ENCODE results near the gene OTX1.

Gene OTX1

DNA sequence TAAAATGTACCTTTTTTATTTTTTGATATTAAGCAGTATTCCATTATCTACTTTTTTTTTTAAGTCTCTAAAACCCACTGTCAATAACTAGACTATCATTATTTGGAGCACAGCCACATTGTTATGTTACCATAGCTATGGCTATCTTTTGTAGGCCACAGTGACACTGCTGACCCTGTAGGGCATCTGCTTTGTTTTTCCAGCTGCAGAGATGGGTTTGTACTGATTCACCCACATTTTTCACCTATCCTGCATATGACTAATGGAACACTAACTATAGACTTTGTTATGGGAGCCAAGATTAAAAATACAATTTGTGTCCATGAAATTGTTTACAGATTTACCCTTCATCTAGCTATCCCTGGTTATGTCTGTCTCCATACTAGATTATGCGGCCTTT, 21.6 kb upstream of the OTX1 start:
- no peak for DNase-seq (ENCODE audit: low spot score)
- CTCF ChIA-PET: interaction anchor here (0.6 kb wide), 1 partner anchor 45 kb away, joined by 3 read pairs; no protein-coding TSS in a partner anchor
- TF ChIP-seq, protein P1, sequence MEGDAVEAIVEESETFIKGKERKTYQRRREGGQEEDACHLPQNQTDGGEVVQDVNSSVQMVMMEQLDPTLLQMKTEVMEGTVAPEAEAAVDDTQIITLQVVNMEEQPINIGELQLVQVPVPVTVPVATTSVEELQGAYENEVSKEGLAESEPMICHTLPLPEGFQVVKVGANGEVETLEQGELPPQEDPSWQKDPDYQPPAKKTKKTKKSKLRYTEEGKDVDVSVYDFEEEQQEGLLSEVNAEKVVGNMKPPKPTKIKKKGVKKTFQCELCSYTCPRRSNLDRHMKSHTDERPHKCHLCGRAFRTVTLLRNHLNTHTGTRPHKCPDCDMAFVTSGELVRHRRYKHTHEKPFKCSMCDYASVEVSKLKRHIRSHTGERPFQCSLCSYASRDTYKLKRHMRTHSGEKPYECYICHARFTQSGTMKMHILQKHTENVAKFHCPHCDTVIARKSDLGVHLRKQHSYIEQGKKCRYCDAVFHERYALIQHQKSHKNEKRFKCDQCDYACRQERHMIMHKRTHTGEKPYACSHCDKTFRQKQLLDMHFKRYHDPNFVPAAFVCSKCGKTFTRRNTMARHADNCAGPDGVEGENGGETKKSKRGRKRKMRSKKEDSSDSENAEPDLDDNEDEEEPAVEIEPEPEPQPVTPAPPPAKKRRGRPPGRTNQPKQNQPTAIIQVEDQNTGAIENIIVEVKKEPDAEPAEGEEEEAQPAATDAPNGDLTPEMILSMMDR (conservative IDR thresholded peaks at IDR 0.05; ENCODE audit: low read depth): no peak
- POLR2A ChIA-PET (ENCODE audit: low non-redundant PET): no interaction called here
- H3K27ac ChIP-seq: no peak overlapping the region

DNA sequence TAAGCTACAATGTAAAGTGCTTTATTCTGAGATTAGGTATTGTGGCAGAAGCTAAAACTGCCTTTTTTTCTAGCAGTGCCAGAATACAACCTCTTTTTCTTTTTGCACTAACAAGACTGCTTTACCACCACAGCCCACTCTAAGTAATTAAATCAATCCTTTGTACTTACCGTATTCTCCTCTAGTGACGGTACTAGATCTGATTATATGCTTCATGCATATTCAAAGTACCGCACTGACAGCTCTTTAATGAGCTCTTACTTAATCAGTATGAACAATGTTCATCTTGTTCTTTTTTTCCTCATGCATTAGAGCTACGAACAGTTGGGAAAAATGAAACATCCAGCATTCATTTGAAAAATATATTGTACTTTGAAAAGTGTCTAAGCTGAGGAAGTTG, 16.1 kb upstream of the OTX1 start:
- no peak overlapping the region for H3K27ac ChIP-seq
- CTCF ChIA-PET: interaction anchor here (0.7 to 1.1 kb wide), 2 partner anchors 10 to 171 kb away, joined by 3 read pairs; no protein-coding TSS in a partner anchor
- DNase-seq (ENCODE audit: low spot score): no peak
- TF ChIP-seq, protein P1 (conservative IDR thresholded peaks at IDR 0.05; ENCODE audit: low read depth): no peak
- POLR2A ChIA-PET (ENCODE audit: low non-redundant PET): no interaction called here

DNA sequence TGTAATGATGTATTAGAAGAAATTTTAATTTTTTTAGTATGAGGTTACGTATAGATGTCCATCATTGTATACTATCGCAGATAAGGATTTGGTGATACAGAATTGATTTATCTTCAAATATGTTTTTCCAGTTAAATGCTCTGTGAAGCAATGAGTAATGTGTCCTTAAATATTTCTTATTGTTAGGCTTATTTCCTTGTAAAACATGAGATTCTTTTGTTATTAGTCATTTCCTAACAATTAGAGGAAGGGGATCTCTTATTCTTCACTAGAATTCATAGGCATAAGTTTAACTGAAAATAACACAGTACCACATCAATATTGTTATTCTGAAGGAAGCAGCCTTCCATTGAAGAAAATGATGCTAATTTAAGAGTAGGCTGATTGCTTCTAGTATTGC, 15.5 kb upstream of the OTX1 start:
- no peak overlapping the region for H3K27ac ChIP-seq
- ChIA-PET CTCF (interaction anchor here (0.7 to 1.4 kb wide), 2 partner anchors 172 to 453 kb away, joined by 3 read pairs; no protein-coding TSS in a partner anchor), POLR2A (ENCODE audit: low non-redundant PET) (no interaction called here)
- TF ChIP-seq, protein P1 (conservative IDR thresholded peaks at IDR 0.05; ENCODE audit: low read depth): no peak
- no peak for DNase-seq (ENCODE audit: low spot score)

DNA sequence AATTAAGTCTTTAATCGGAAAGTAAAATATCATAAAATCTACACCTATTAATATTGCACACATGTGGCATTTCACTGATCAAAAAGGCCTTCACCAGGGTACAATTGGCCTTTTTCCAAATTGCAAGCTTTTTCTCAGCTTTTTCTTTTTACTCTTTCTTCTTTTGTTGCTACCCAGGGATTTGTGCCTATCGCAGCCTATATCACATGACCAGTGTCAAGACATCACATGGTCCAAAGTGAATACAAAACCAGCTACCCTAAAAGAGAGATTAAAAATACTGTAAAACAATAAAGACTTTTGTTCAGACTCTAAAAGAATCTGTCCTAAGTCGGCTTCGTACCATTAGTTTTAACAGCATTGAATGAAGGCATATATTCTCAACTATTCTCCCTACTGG, 15.0 kb upstream of the OTX1 start:
- POLR2A ChIA-PET (ENCODE audit: low non-redundant PET): no interaction called here
- no peak overlapping the region for H3K27ac ChIP-seq
- CTCF ChIA-PET: interaction anchor here (1.4 kb wide), 1 partner anchor 452 kb away, joined by 3 read pairs; no protein-coding TSS in a partner anchor
- DNase-seq (ENCODE audit: low spot score): no peak
- TF ChIP-seq, protein P1 (conservative IDR thresholded peaks at IDR 0.05; ENCODE audit: low read depth): no peak

DNA sequence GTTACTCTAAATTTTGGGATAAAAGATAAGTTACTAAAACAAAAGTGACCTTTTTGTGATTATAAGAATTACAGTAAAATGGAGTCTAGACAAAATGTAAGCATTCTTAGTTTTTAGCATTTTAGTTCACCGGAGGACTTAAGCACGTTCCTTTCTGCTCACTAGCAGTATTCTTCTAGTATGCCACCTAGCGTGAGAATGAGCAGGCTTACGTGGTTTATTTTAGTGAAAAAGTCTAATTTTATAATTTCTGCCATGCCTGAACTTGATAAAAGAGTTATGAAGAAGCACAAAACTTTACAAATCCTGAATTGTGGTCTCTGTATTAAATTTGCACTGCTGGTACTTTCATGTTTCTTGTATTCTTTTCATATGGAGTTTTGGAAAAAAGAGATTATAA, 12.6 kb upstream of the OTX1 start:
- DNase-seq (ENCODE audit: low spot score): no peak
- H3K27ac ChIP-seq: no peak overlapping the region
- CTCF ChIA-PET: no interaction called here
- TF ChIP-seq, protein P1 (conservative IDR thresholded peaks at IDR 0.05; ENCODE audit: low read depth): no peak
- POLR2A ChIA-PET (ENCODE audit: low non-redundant PET): no interaction called here

DNA sequence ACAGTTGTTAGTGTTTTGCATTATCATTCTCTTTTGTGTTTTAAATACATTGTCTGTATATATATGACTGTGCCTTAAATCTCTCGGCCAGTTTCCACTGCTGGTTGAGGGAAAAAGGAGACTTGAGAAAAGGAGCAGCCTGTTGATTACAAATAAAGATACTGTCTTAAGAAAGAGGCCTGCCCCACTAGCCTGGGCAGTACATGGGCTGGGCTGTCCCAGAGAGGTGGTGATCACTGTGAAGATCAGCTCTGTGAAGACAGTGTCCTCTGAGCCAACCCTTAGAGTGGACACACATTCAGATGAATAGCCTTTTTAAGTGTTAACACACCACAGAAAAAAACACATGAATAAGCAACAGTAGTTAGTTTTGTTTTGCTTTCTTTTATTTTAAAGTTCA, 10.0 kb upstream of the OTX1 start:
- TF ChIP-seq, protein P1 (conservative IDR thresholded peaks at IDR 0.05; ENCODE audit: low read depth): no peak
- H3K27ac ChIP-seq: no peak overlapping the region
- DNase-seq (ENCODE audit: low spot score): no peak
- CTCF ChIA-PET: no interaction called here
- POLR2A ChIA-PET (ENCODE audit: low non-redundant PET): no interaction called here

DNA sequence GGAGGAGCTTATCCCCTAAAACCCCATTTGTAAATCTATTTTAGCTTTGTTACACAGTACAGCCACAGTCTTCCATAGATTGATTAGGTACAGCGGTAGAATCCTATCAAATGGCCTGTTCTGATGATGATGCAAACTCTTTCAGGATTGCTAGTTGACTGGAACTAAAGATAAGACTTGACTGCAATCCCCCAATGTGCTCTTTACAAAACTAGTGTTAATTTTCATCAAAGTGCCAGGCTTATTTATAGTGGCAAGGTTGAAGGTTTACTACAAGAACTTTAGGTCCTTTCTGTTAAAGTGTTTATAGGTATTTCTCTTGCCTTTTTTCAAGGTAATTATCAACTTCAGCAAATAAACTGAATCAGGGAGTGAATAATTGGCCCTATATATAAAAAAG, 9.0 kb upstream of the OTX1 start:
- no peak for DNase-seq (ENCODE audit: low spot score)
- CTCF ChIA-PET: no interaction called here
- TF ChIP-seq, protein P1 (conservative IDR thresholded peaks at IDR 0.05; ENCODE audit: low read depth): no peak
- POLR2A ChIA-PET (ENCODE audit: low non-redundant PET): no interaction called here
- H3K27ac ChIP-seq: no peak overlapping the region
